B cell (primary cell): ENCODE measurements around the gene KBTBD13.

Experiments
- EZH2 ChIP-seq: IDR thresholded peaks from 2 replicates; pipeline ENCODE4 v1.6.1; 2012; ENCODE audit warnings: borderline replicate concordance, low read depth, mild to moderate bottlenecking, moderate library complexity, low read length; ENCODE audit not compliant: insufficient read depth, poor library complexity, severe bottlenecking
- TF ChIP-seq, protein P1 (sequence below): fragments of 200-600 bp; IDR thresholded peaks from one replicate; pipeline ENCODE4 v1.8.0; 2022; ENCODE audit warnings: antibody characterized with exemption, mild to moderate bottlenecking

DNA sequence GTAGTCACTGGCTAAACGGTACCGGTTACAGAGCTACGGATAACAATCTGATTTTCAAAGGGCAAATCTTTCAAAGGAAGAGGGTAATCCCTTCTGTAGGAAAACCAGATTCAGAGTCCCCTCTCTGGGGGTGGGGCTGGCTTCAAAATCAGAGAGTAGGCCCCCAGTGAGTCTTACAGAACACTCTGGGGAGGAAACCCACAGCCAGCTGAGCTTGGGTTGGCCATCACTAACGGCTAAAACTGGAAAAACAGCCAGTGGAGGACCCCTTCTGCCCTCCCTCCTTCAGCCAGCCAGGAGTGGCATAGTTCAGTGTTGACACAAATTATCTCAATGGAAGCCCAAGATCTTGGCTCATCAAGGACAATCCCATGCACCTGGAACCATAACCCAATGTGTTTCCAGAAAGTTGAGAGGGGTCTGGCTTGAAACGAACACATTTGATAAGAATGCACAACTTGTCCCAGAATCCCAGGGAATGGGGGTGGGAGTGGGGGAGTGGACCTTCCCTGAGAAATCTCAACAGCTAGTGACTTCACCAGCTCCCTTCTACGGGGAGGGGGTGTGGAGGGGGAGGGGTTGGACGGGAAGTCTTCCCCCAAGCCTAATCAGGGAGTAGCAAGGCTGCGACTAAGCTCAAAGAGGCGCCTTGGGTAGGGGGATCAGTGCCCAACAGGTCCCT lies 9.8 kb upstream of the KBTBD13 start:
- TF ChIP-seq, protein P1, sequence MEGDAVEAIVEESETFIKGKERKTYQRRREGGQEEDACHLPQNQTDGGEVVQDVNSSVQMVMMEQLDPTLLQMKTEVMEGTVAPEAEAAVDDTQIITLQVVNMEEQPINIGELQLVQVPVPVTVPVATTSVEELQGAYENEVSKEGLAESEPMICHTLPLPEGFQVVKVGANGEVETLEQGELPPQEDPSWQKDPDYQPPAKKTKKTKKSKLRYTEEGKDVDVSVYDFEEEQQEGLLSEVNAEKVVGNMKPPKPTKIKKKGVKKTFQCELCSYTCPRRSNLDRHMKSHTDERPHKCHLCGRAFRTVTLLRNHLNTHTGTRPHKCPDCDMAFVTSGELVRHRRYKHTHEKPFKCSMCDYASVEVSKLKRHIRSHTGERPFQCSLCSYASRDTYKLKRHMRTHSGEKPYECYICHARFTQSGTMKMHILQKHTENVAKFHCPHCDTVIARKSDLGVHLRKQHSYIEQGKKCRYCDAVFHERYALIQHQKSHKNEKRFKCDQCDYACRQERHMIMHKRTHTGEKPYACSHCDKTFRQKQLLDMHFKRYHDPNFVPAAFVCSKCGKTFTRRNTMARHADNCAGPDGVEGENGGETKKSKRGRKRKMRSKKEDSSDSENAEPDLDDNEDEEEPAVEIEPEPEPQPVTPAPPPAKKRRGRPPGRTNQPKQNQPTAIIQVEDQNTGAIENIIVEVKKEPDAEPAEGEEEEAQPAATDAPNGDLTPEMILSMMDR, result no peak
- TF ChIP-seq EZH2, result no peak
